GM23338 (cell line): ENCODE results near the gene XYLT1.

Experiments
- CREB1 ChIP-seq: fragments of 250-450 bp; sonication (Bioruptor Pico); IDR thresholded peaks from 2 replicates; pipeline ENCODE4 v1.5.0; 2020; ENCODE audit warnings: low read depth, mild to moderate bottlenecking, moderate library complexity
- EZH2 ChIP-seq: fragments of 200-600 bp; sonication (generic); IDR thresholded peaks from one replicate; pipeline ENCODE4 v1.8.0; 2017; ENCODE audit warnings: antibody characterized with exemption, mild to moderate bottlenecking, low read depth; ENCODE audit not compliant: unreplicated experiment
- EZH2phosphoT487 ChIP-seq: fragments of 200-600 bp; sonication (generic); IDR thresholded peaks from one replicate; pipeline ENCODE4 v1.8.1; 2018; ENCODE audit warnings: antibody characterized with exemption; ENCODE audit not compliant: unreplicated experiment
- NANOG ChIP-seq: IDR thresholded peaks from 2 replicates; pipeline ENCODE4 v1.6.1; 2016; ENCODE audit warnings: antibody characterized with exemption, borderline replicate concordance
- POLR2AphosphoS5 ChIP-seq: IDR thresholded peaks from 2 replicates; pipeline ENCODE4 v1.6.1; 2016; ENCODE audit warnings: antibody characterized with exemption, low read depth
- STAT1 ChIP-seq: IDR thresholded peaks from one replicate; pipeline ENCODE4 v1.6.1; 2016; ENCODE audit warnings: antibody characterized with exemption; ENCODE audit not compliant: unreplicated experiment
- ZNF114 ChIP-seq: fragments of 250-450 bp; sonication (Bioruptor Pico); IDR thresholded peaks from 2 replicates; pipeline ENCODE4 v1.5.0; 2020; ENCODE audit warnings: mild to moderate bottlenecking, moderate library complexity
- TF ChIP-seq, protein P1 (sequence below), 2 experiments: fragments of 200-600 bp in 1 of 2; sonication (generic) in 1 of 2; conservative IDR thresholded peaks; 2 replicates each; pipeline versions ENCODE4 v1.5.1 to v1.6.1; 2016 to 2017; ENCODE audit warnings: antibody characterized with exemption in 2 of 2, low read depth in 2 of 2, mild to moderate bottlenecking in 2 of 2, moderate library complexity in 1 of 2
- TF ChIP-seq, protein P2 (sequence below): IDR thresholded peaks from one replicate; pipeline ENCODE4 v1.6.1; 2018; ENCODE audit warnings: antibody characterized with exemption; ENCODE audit not compliant: unreplicated experiment

DNA sequence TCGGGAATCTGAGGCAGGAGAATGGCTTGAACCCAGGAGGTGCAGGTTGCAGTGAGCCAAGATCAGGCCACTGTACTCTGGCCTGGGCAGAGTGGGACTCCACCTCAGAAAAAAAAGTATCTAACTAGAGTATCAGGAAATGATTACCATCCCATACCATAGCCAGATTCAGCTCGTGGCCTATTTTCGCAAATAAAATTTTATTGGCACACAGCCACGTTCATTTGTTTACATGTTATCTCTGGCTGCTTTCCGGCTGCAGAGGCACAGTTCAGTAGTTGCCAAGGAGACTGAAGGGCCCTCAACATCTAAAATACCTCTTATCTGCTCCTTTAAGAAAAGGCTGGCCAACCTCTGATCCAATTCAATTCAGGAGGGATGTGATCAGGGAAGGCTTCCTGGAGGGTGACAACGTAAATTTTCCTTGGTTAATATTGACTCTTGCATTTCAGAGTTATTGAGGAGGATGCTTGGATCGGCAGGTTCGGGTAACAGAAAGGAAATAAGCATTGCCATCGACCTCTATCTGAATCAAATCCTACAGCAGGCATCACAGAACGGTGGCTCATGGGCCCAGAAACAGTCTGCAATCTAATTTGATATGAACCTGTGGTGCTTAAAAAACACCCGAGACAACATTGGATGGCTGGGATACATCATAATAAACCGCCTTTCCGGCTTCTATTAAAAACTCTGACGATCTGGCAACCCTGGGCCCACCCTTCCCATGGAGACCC, 73.8 kb downstream of the XYLT1 start:
- TF ChIP-seq POLR2AphosphoS5, result no peak
- TF ChIP-seq, protein P1, sequence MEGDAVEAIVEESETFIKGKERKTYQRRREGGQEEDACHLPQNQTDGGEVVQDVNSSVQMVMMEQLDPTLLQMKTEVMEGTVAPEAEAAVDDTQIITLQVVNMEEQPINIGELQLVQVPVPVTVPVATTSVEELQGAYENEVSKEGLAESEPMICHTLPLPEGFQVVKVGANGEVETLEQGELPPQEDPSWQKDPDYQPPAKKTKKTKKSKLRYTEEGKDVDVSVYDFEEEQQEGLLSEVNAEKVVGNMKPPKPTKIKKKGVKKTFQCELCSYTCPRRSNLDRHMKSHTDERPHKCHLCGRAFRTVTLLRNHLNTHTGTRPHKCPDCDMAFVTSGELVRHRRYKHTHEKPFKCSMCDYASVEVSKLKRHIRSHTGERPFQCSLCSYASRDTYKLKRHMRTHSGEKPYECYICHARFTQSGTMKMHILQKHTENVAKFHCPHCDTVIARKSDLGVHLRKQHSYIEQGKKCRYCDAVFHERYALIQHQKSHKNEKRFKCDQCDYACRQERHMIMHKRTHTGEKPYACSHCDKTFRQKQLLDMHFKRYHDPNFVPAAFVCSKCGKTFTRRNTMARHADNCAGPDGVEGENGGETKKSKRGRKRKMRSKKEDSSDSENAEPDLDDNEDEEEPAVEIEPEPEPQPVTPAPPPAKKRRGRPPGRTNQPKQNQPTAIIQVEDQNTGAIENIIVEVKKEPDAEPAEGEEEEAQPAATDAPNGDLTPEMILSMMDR (conservative IDR thresholded peaks at IDR 0.05; ENCODE audit: low read depth in 2 of 2), result no peak
- TF ChIP-seq ZNF114 (CRISPR knock-in tag), result no peak
- no peak for TF ChIP-seq EZH2phosphoT487
- TF ChIP-seq EZH2, result no peak
- TF ChIP-seq, protein P2, sequence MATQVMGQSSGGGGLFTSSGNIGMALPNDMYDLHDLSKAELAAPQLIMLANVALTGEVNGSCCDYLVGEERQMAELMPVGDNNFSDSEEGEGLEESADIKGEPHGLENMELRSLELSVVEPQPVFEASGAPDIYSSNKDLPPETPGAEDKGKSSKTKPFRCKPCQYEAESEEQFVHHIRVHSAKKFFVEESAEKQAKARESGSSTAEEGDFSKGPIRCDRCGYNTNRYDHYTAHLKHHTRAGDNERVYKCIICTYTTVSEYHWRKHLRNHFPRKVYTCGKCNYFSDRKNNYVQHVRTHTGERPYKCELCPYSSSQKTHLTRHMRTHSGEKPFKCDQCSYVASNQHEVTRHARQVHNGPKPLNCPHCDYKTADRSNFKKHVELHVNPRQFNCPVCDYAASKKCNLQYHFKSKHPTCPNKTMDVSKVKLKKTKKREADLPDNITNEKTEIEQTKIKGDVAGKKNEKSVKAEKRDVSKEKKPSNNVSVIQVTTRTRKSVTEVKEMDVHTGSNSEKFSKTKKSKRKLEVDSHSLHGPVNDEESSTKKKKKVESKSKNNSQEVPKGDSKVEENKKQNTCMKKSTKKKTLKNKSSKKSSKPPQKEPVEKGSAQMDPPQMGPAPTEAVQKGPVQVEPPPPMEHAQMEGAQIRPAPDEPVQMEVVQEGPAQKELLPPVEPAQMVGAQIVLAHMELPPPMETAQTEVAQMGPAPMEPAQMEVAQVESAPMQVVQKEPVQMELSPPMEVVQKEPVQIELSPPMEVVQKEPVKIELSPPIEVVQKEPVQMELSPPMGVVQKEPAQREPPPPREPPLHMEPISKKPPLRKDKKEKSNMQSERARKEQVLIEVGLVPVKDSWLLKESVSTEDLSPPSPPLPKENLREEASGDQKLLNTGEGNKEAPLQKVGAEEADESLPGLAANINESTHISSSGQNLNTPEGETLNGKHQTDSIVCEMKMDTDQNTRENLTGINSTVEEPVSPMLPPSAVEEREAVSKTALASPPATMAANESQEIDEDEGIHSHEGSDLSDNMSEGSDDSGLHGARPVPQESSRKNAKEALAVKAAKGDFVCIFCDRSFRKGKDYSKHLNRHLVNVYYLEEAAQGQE, result no peak
- TF ChIP-seq STAT1, result no peak
- TF ChIP-seq CREB1 (CRISPR knock-in tag), result no peak
- TF ChIP-seq NANOG, result no peak
